A549 treated with AZD9567 at 1 μM for 4 hours (cell line): ENCODE measurements around the gene PTCH2. TPM values are rescaled to one million over a fixed set of nuclear protein-coding genes. Genes with fewer than 3 reads are reported as not detected.

Experiments
- total RNA-seq: library from RNA; stranded (reverse); fragments of 200-300 nt; extraction: Qiagen RNA extraction; gene quantifications from 5 replicates; pipeline ENCODE4 v1.2.3, GENCODE V29; 2022; ENCODE audit not compliant: insufficient read depth

PTCH2 gene
- total RNA-seq, result 0.21 to 0.91 TPM (median 0.30 TPM) in 5 replicates

GRCh38 chr1:44842862-44843655, at the start of gene PTCH2:
Gene PTCH2 (minus strand): TSS chr1:44843253. CDS start chr1:44842932, 321 bp downstream.

GRCh38 chr1:44808063-44808937, 34.8 kb downstream of the PTCH2 start, which contains the start of gene BTBD19:
Gene BTBD19 (plus strand): TSS chr1:44808523. CDS start chr1:44808821, 298 bp downstream.

GRCh38 chr1:44806704-44807363, 36.2 kb downstream of the PTCH2 start, which contains the start of gene DYNLT4:
Gene DYNLT4 (minus strand): TSS chr1:44807351. CDS start chr1:44806668, 683 bp downstream.

GRCh38 chr1:44799770-44800584, 43.1 kb downstream of the PTCH2 start, which contains the start of gene PLK3:
Gene PLK3 (plus strand): TSS chr1:44800377. CDS start chr1:44800464, 87 bp downstream.

GRCh38 chr1:44788120-44788860, 54.8 kb downstream of the PTCH2 start, which contains the start of gene BEST4:
Gene BEST4 (minus strand): TSS chr1:44788170. CDS start chr1:44787705, 465 bp downstream.

GRCh38 chr1:44775078-44775929, 67.7 kb downstream of the PTCH2 start, which contains the start of gene RPS8:
Gene RPS8 (plus strand): TSS chr1:44775540. CDS start chr1:44775597, 57 bp downstream.

Other genes with a start within 250 kb of the PTCH2 start
- gene TMEM53, start 168.8 kb downstream of the PTCH2 start, total RNA-seq, result 10.0 to 19.2 TPM (median 10.5 TPM) in 5 replicates
- gene ARMH1, start 168.5 kb downstream of the PTCH2 start, total RNA-seq, result 0.62 to 1.5 TPM (median 0.89 TPM) in 4 of 5 replicates, not detected in the other
- gene RNU5D-1, start 112.1 kb downstream of the PTCH2 start, total RNA-seq, result not detected in 5 replicates
- gene KIF2C, start 103.4 kb downstream of the PTCH2 start, total RNA-seq, result 35.0 to 38.5 TPM (median 36.6 TPM) in 5 replicates
- 1,183 to 1,747 TPM (median 1,698 TPM) in 5 replicates for gene RPS8, start 67.7 kb downstream of the PTCH2 start, total RNA-seq
- 0.22 to 0.60 TPM (median 0.38 TPM) in 4 of 5 replicates, not detected in the other for gene BEST4, start 55.1 kb downstream of the PTCH2 start, total RNA-seq
- gene PLK3, start 42.9 kb downstream of the PTCH2 start, total RNA-seq, result 18.2 to 22.8 TPM (median 20.4 TPM) in 5 replicates
- gene DYNLT4, start 35.9 kb downstream of the PTCH2 start, total RNA-seq, result 0.49 to 0.94 TPM (median 0.80 TPM) in 4 of 5 replicates, not detected in the other
- 2.0 to 3.2 TPM (median 2.7 TPM) in 4 of 5 replicates, not detected in the other for gene BTBD19, start 34.7 kb downstream of the PTCH2 start, total RNA-seq
- gene EIF2B3, start 143.3 kb upstream of the PTCH2 start, total RNA-seq, result 18.6 to 19.4 TPM (median 19.0 TPM) in 5 replicates
- gene HECTD3, start 168.1 kb upstream of the PTCH2 start, total RNA-seq, result 16.5 to 19.9 TPM (median 19.3 TPM) in 5 replicates
- 38.1 to 49.8 TPM (median 48.0 TPM) in 5 replicates for gene UROD, start 169.0 kb upstream of the PTCH2 start, total RNA-seq